NB4 (cell line): ENCODE data around the gene NACC2.

Experiments
- MYC ChIP-seq: IDR thresholded peaks from 2 replicates; pipeline ENCODE4 v1.6.1; 2011; ENCODE audit warnings: low read depth, low read length
- POLR2A ChIP-seq: IDR thresholded peaks from 2 replicates; pipeline ENCODE4 v1.6.1; 2011; ENCODE audit warnings: mild to moderate bottlenecking; ENCODE audit not compliant: insufficient read length; ENCODE audit errors: extremely low read depth
- TF ChIP-seq, protein P1 (sequence below): IDR thresholded peaks from one replicate; pipeline ENCODE4 v1.5.1; 2012; ENCODE audit warnings: low read depth, low read length

DNA sequence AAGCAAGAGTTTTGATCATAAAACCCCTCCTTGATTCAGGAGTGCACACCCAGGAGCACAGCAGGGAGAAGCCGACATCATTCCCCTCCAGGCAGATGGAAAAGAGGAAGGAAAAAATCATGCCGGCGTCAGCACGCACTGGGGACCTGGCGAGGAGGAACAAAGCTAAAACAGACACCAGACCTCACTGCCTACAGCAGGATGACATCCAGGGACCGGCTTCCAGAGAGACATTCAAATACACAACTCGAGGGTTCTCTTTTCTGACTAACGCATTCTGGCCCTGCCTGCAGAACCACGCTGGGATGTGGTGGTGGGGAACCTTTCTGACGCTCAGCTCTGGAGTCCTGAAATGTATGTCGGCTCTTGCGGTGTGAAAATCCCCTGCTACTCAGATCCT lies 136.6 kb downstream of the NACC2 start:
- TF ChIP-seq, protein P1, sequence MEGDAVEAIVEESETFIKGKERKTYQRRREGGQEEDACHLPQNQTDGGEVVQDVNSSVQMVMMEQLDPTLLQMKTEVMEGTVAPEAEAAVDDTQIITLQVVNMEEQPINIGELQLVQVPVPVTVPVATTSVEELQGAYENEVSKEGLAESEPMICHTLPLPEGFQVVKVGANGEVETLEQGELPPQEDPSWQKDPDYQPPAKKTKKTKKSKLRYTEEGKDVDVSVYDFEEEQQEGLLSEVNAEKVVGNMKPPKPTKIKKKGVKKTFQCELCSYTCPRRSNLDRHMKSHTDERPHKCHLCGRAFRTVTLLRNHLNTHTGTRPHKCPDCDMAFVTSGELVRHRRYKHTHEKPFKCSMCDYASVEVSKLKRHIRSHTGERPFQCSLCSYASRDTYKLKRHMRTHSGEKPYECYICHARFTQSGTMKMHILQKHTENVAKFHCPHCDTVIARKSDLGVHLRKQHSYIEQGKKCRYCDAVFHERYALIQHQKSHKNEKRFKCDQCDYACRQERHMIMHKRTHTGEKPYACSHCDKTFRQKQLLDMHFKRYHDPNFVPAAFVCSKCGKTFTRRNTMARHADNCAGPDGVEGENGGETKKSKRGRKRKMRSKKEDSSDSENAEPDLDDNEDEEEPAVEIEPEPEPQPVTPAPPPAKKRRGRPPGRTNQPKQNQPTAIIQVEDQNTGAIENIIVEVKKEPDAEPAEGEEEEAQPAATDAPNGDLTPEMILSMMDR, result no peak
- TF ChIP-seq MYC (no peak), POLR2A (no peak)
